IMR-90 (cell line): ENCODE results near the gene TTYH3. TPM values are rescaled to one million over a fixed set of nuclear protein-coding genes. Genes with fewer than 3 reads are reported as not detected.

Experiments used
- ATAC-seq: fragments of 200-7000 bp; cut with Tn5 transposase; 2 replicates; pipeline ENCODE4 v1.9.1; 2020; ENCODE audit warnings: low read depth, mild to moderate bottlenecking, moderate library complexity
- BruUV-seq: library from RNA; stranded (reverse); fragments of 400-500 nt; replicated peaks from 2 replicates; lab custom pipeline; 2021; lab: Mats Ljungman, UMichigan
- CTCF ChIA-PET: fragments of 300-600 bp; formaldehyde crosslinking; extraction: SDS; loops from one replicate; lab custom pipeline; 2021; ENCODE audit warnings: antibody characterized with exemption; lab: Yijun Ruan, JAX
- POLR2A ChIA-PET: fragments of 300-600 bp; sonication (Branson Sonifier 250); formaldehyde crosslinking; loops from one replicate; lab custom pipeline; 2022; ENCODE audit warnings: antibody characterized with exemption; ENCODE audit not compliant: unreplicated experiment; lab: Charles Lee
- DNase-seq: peaks from one replicate; pipeline ENCODE4 v3.0.0; 2013
- H2AFZ ChIP-seq: replicated peaks from 2 replicates; pipeline ENCODE3; 2013; ENCODE audit warnings: low read length, mild to moderate bottlenecking; ENCODE audit not compliant: poor library complexity
- H2AK5ac ChIP-seq: 2 replicates; pipeline ENCODE4 v1.6.1; 2013; ENCODE audit warnings: low read depth, low read length, inconsistent platforms
- H2AK9ac ChIP-seq: replicated peaks from 2 replicates; pipeline ENCODE3; 2013; ENCODE audit warnings: mild to moderate bottlenecking, low read depth, low read length, moderate library complexity; ENCODE audit not compliant: poor library complexity
- H2BK120ac ChIP-seq: 2 replicates; pipeline ENCODE4 v1.6.1; 2013; ENCODE audit warnings: low read depth, low read length, inconsistent platforms
- H2BK15ac ChIP-seq: 3 replicates; pipeline ENCODE4 v1.6.1; 2013; ENCODE audit warnings: low read depth, low read length, inconsistent platforms
- H2BK20ac ChIP-seq: 2 replicates; pipeline ENCODE4 v1.6.1; 2013; ENCODE audit warnings: low read depth, mild to moderate bottlenecking, inconsistent platforms, low read length, moderate library complexity
- H2BK5ac ChIP-seq: 2 replicates; pipeline ENCODE4 v1.6.1; 2013; ENCODE audit warnings: mild to moderate bottlenecking, low read depth, low read length, inconsistent platforms; ENCODE audit not compliant: poor library complexity, severe bottlenecking
- H3K14ac ChIP-seq: replicated peaks from 2 replicates; pipeline ENCODE4 v1.6.1; 2013; ENCODE audit warnings: low read depth, low read length, inconsistent platforms
- H3K18ac ChIP-seq: 2 replicates; pipeline ENCODE4 v1.6.1; 2013; ENCODE audit warnings: low read depth, low read length, control low read depth
- H3K23ac ChIP-seq: 2 replicates; pipeline ENCODE4 v1.6.1; 2013; ENCODE audit warnings: low read depth, low read length, inconsistent platforms
- H3K27ac ChIP-seq: 2 replicates; pipeline ENCODE4 v1.5.1; 2013; ENCODE audit warnings: mild to moderate bottlenecking, control low read depth, low read length; ENCODE audit not compliant: insufficient read depth
- H3K27me3 ChIP-seq: 2 replicates; pipeline ENCODE4 v1.6.1; 2013; ENCODE audit warnings: low read length; ENCODE audit not compliant: control insufficient read depth, insufficient read depth
- H3K36me3 ChIP-seq: 2 replicates; pipeline ENCODE4 v1.6.1; 2013; ENCODE audit warnings: low read length, mixed read lengths; ENCODE audit not compliant: control insufficient read depth, insufficient read depth
- H3K4ac ChIP-seq: 2 replicates; pipeline ENCODE4 v1.6.1; 2013; ENCODE audit warnings: low read depth, low read length, inconsistent platforms
- H3K4me1 ChIP-seq: 2 replicates; pipeline ENCODE4 v1.6.1; 2013; ENCODE audit warnings: low read length, mixed read lengths; ENCODE audit not compliant: control insufficient read depth, insufficient read depth
- H3K4me2 ChIP-seq: 2 replicates; pipeline ENCODE4 v1.6.1; 2013; ENCODE audit warnings: low read depth, mild to moderate bottlenecking, control low read depth, low read length, moderate library complexity
- H3K4me3 ChIP-seq: 2 replicates; pipeline ENCODE4 v1.5.1; 2013; ENCODE audit warnings: low read depth, mild to moderate bottlenecking, control low read depth, low read length, moderate library complexity; ENCODE audit not compliant: insufficient read depth
- H3K56ac ChIP-seq: 2 replicates; pipeline ENCODE4 v1.6.1; 2013; ENCODE audit warnings: low read length, inconsistent platforms; ENCODE audit not compliant: insufficient read depth; ENCODE audit errors: extremely low read depth
- H3K79me1 ChIP-seq, 2 experiments: 2 replicates each; pipeline ENCODE4 v1.6.1; 2013; ENCODE audit warnings: low read length in 2 of 2, inconsistent platforms in 1 of 2, low read depth in 1 of 2
- H3K9ac ChIP-seq: 2 replicates; pipeline ENCODE4 v1.6.1; 2013; ENCODE audit warnings: low read depth, low read length, control low read depth
- H3K9me1 ChIP-seq: 2 replicates; pipeline ENCODE4 v1.6.1; 2013; ENCODE audit warnings: low read length, inconsistent platforms; ENCODE audit not compliant: insufficient read depth
- H3K9me3 ChIP-seq: 2 replicates; pipeline ENCODE4 v1.6.1; 2013; ENCODE audit warnings: low read length; ENCODE audit not compliant: control insufficient read depth, insufficient read depth
- H4K20me1 ChIP-seq: 2 replicates; pipeline ENCODE4 v1.6.1; 2013; ENCODE audit warnings: low read length, inconsistent platforms; ENCODE audit not compliant: insufficient read depth
- H4K5ac ChIP-seq: 2 replicates; pipeline ENCODE4 v1.6.1; 2013; ENCODE audit warnings: mild to moderate bottlenecking, low read depth, low read length, control low read depth
- H4K8ac ChIP-seq, 2 experiments: 2 replicates each; pipeline ENCODE4 v1.6.1; 2013; ENCODE audit warnings: low read depth in 2 of 2, low read length in 2 of 2, control low read depth in 1 of 2, inconsistent platforms in 1 of 2
- H4K91ac ChIP-seq: 2 replicates; pipeline ENCODE4 v1.6.1; 2013; ENCODE audit warnings: low read depth, low read length, inconsistent platforms; ENCODE audit not compliant: insufficient read depth
- BHLHE40 ChIP-seq: fragments of 150-350 bp; IDR thresholded peaks from 2 replicates; pipeline ENCODE4 v1.6.1; 2016; ENCODE audit warnings: mild to moderate bottlenecking, low read depth, low read length
- CEBPB ChIP-seq: IDR thresholded peaks from 2 replicates; pipeline ENCODE4 v1.6.1; 2012; ENCODE audit warnings: low read depth, low read length, improper control_type of control experiment
- CHD1 ChIP-seq: IDR thresholded peaks from 2 replicates; pipeline ENCODE4 v1.6.1; 2012; ENCODE audit warnings: low read depth, low read length, improper control_type of control experiment
- CTCF ChIP-seq: conservative IDR thresholded peaks from 2 replicates; pipeline ENCODE4 v1.5.1; 2012; ENCODE audit warnings: mild to moderate bottlenecking, low read depth, low read length, improper control_type of control experiment
- ELK1 ChIP-seq: fragments of 150-350 bp; IDR thresholded peaks from 2 replicates; pipeline ENCODE4 v1.6.1; 2016; ENCODE audit warnings: low read depth, mild to moderate bottlenecking, low read length, moderate library complexity, borderline replicate concordance
- FOS ChIP-seq: fragments of 150-350 bp; IDR thresholded peaks from 2 replicates; pipeline ENCODE4 v1.6.1; 2016; ENCODE audit warnings: low read depth, low read length
- MAFK ChIP-seq: IDR thresholded peaks from 2 replicates; pipeline ENCODE4 v1.6.1; 2012; ENCODE audit warnings: low read depth, low read length, improper control_type of control experiment
- MAZ ChIP-seq: IDR thresholded peaks from 2 replicates; pipeline ENCODE4 v1.6.1; 2012; ENCODE audit warnings: low read depth, mild to moderate bottlenecking, low read length, improper control_type of control experiment, moderate library complexity, borderline replicate concordance
- MXI1 ChIP-seq: IDR thresholded peaks from 2 replicates; pipeline ENCODE4 v1.6.1; 2012; ENCODE audit warnings: low read depth, mild to moderate bottlenecking, low read length, moderate library complexity, borderline replicate concordance
- NFE2L2 ChIP-seq: fragments of 150-350 bp; IDR thresholded peaks from 2 replicates; pipeline ENCODE4 v1.6.1; 2016; ENCODE audit warnings: low read depth, mild to moderate bottlenecking, low read length
- POLR2A ChIP-seq: IDR thresholded peaks from 2 replicates; pipeline ENCODE4 v1.6.1; 2012; ENCODE audit warnings: mild to moderate bottlenecking, low read depth, low read length
- RAD21 ChIP-seq: IDR thresholded peaks from 2 replicates; pipeline ENCODE4 v1.6.1; 2012; ENCODE audit warnings: low read length, improper control_type of control experiment
- RCOR1 ChIP-seq: IDR thresholded peaks from 2 replicates; pipeline ENCODE4 v1.6.1; 2012; ENCODE audit warnings: mild to moderate bottlenecking, low read length, improper control_type of control experiment; ENCODE audit not compliant: insufficient replicate concordance
- RFX5 ChIP-seq: IDR thresholded peaks from 2 replicates; pipeline ENCODE4 v1.8.0; 2012; ENCODE audit warnings: low read depth, mild to moderate bottlenecking, low read length, moderate library complexity
- SMC3 ChIP-seq: fragments of 150-350 bp; IDR thresholded peaks from 2 replicates; pipeline ENCODE4 v1.6.1; 2016; ENCODE audit warnings: low read depth, mild to moderate bottlenecking, antibody characterized with exemption, low read length, moderate library complexity
- USF2 ChIP-seq: fragments of 150-350 bp; IDR thresholded peaks from 2 replicates; pipeline ENCODE4 v1.6.1; 2017; ENCODE audit warnings: mild to moderate bottlenecking, antibody characterized with exemption, low read length, low read depth
- WGBS, 2 experiments: methylation state at CpG; one replicate each; pipeline versions ENCODE4 v1.1.5 to v1.1.7; 2013; ENCODE audit warnings: missing lambda C conversion rate in 2 of 2; ENCODE audit not compliant: insufficient read length in 1 of 2; ENCODE audit errors: extremely low coverage in 2 of 2; 5-methylcytosine and 5-hydroxymethylcytosine counted together
- dilution Hi-C: fragments of 300-500 bp; cut with HindIII; formaldehyde crosslinking; loops from one replicate; pipeline ENCODE4 v1.14.3; 2018; ENCODE audit warnings: low sequenced_read_pairs; ENCODE audit not compliant: unreplicated experiment
- in situ Hi-C: fragments of 300-500 bp; cut with MboI; formaldehyde crosslinking; loops from 3 replicates; pipeline ENCODE4 v1.14.3; 2019; ENCODE audit warnings: low sequenced_read_pairs, inconsistent platforms, mixed read lengths
- intact Hi-C: fragments of 100-400 bp; cut with micrococcal nuclease; formaldehyde crosslinking; loops from 2 replicates; pipeline ENCODE4 v1.10.0; 2022
- polyA plus RNA-seq, 3 experiments: library from polyadenylated mRNA; depleted of rRNA; stranded (reverse); fragments of >200 nt; gene quantifications; 2 replicates each; pipeline ENCODE4 v1.2.3, GENCODE V29; 2012; ENCODE audit warnings: low replicate concordance in 1 of 3
- total RNA-seq: library from RNA; depleted of rRNA; stranded (reverse); fragments of >200 nt; gene quantifications from 2 replicates; pipeline ENCODE4 v1.2.3, GENCODE V29; 2012

TTYH3 gene
- total and polyA plus RNA-seq, 2 of the 4 experiments (the other 2 are of a cell fraction): 5.6 to 82.6 TPM

GRCh38 chr7:2593036-2593727 lies 38.6 kb upstream of the TTYH3 start:
- no peak overlapping the region for H4K8ac ChIP-seq
- no peak overlapping the region for H3K4ac ChIP-seq
- no peak overlapping the region for H3K27ac ChIP-seq
- no peak overlapping the region for H3K56ac ChIP-seq
- 92% methylated on average over 30 of the region's 38 CpGs; no CpG with 5 or more reads in 1 of the 2 experiments for WGBS, 2 experiments
- intact Hi-C loops (no loop called here), in situ Hi-C loops (no loop called here), dilution Hi-C loops (no loop called here)
- ATAC-seq: no peak
- H3K9me3 ChIP-seq: no peaks in the 10 kb centered on the region
- no peak overlapping the region for H2BK20ac ChIP-seq
- no peak overlapping the region for H3K23ac ChIP-seq
- no peaks in the 10 kb centered on the region for H4K20me1 ChIP-seq
- no peak overlapping the region for H3K14ac ChIP-seq
- CTCF ChIA-PET: interaction anchor here (0.6 kb wide), 1 partner anchor 16 kb away, joined by 3 read pairs; no protein-coding TSS in a partner anchor
- no peak overlapping the region for H3K9ac ChIP-seq
- peaks cover 34% of the 10 kb centered on the region for H3K36me3 ChIP-seq
- H2AK9ac ChIP-seq: no peak overlapping the region
- H3K4me2 ChIP-seq: no peak overlapping the region
- H3K79me1 ChIP-seq: no peaks in the 10 kb centered on the region
- POLR2A ChIA-PET: no interaction called here
- no peak for TF ChIP-seq USF2
- no peak for TF ChIP-seq CHD1
- no peak for TF ChIP-seq MXI1
- no peak for TF ChIP-seq ELK1
- no peak for TF ChIP-seq BHLHE40
- no peak for TF ChIP-seq CEBPB
- TF ChIP-seq RAD21: no peak
- TF ChIP-seq NFE2L2: no peak
- TF ChIP-seq RFX5: no peak
- no peak for TF ChIP-seq POLR2A
- no peak for TF ChIP-seq CTCF
- no peak for TF ChIP-seq SMC3
- no peak for TF ChIP-seq MAZ
- no peak for TF ChIP-seq RCOR1
- no peak for TF ChIP-seq FOS
- no peak for TF ChIP-seq MAFK
- H4K91ac ChIP-seq: no peak overlapping the region
- no peak overlapping the region for H2BK120ac ChIP-seq
- H3K27me3 ChIP-seq: no peaks in the 10 kb centered on the region
- no peak overlapping the region for H2AFZ ChIP-seq
- H2BK5ac ChIP-seq: no peak overlapping the region
- no peak overlapping the region for H2BK15ac ChIP-seq
- no peak overlapping the region for H3K18ac ChIP-seq
- H3K9me1 ChIP-seq: no peaks in the 10 kb centered on the region
- BruUV-seq: no TSS peak
- no peak for DNase-seq
- H4K5ac ChIP-seq: no peak overlapping the region
- no peak overlapping the region for H2AK5ac ChIP-seq
- H3K4me3 ChIP-seq: no peak overlapping the region
- H3K4me1 ChIP-seq: no peaks in the 10 kb centered on the region
